ENCODE results near the gene AIFM1. TPM values are rescaled to one million over a fixed set of nuclear protein-coding genes. Genes with fewer than 3 reads are reported as not detected.

The AIFM1 gene
- total RNA-seq, 2 donors from 2014 or later = 53.7 to 58.7 TPM

GRCh38 chrX:130196466-130196865, 30.8 kb upstream of the AIFM1 start:
- H3K36me3 ChIP-seq (ENCODE audit: control insufficient read depth, insufficient read depth, low read length) = peaks cover 3% of the 10 kb centered on the region
- no peak overlapping the region for H3K9ac ChIP-seq (ENCODE audit: extremely low read depth, low read length, poor library complexity, severe bottlenecking)
- no peaks in the 10 kb centered on the region for H3K9me3 ChIP-seq (ENCODE audit: control insufficient read depth, low read length)
- no peak overlapping the region for H3K27ac ChIP-seq (ENCODE audit: low read depth, low read length)
- WGBS, 2 experiments (ENCODE audit: insufficient coverage in 1 of 2, insufficient read length in 1 of 2) = 80 to 97% methylated on average over 1 to 4 of the region's 7 CpGs
- H3K4me1 Mint-ChIP-seq = peaks cover 8% of the 10 kb centered on the region
- no peak overlapping the region for H3K27ac Mint-ChIP-seq
- peaks cover 7% of the 10 kb centered on the region for H3K4me1 ChIP-seq (ENCODE audit: control insufficient read depth, insufficient read depth, low read length)
- no peak overlapping the region for H3K4me3 Mint-ChIP-seq
- DNase-seq = no peak
- no peak overlapping the region for H3K4me3 ChIP-seq (ENCODE audit: low read length)
- peaks cover 22% of the 10 kb centered on the region for H3K9me3 Mint-ChIP-seq
- no peaks in the 10 kb centered on the region for H3K27me3 ChIP-seq (ENCODE audit: control insufficient read depth, insufficient read depth, low read length, poor library complexity, severe bottlenecking)
- TF ChIP-seq CTCF (conservative IDR thresholded peaks at IDR 0.05) = no peak
- H3K36me3 Mint-ChIP-seq (ENCODE audit: low read depth) = peaks cover 7% of the 10 kb centered on the region
- H3K27me3 Mint-ChIP-seq (ENCODE audit: insufficient read depth) = no peaks in the 10 kb centered on the region

- 89% methylated on average over 4 of the region's 4 CpGs; no CpG with 5 or more reads in 1 of the 2 experiments for WGBS, 2 experiments (ENCODE audit: insufficient coverage in 1 of 2, insufficient read length in 1 of 2)
- H3K9ac ChIP-seq (ENCODE audit: extremely low read depth, low read length, poor library complexity, severe bottlenecking) = no peak overlapping the region
- no peak overlapping the region for H3K27ac Mint-ChIP-seq
Measured at GRCh38 chrX:130190801-130191200, 25.2 kb upstream of the AIFM1 start.

GRCh38 chrX:130186651-130187050, 21.0 kb upstream of the AIFM1 start:
- 89% methylated on average over 4 of the region's 4 CpGs; no CpG with 5 or more reads in 1 of the 2 experiments for WGBS, 2 experiments (ENCODE audit: insufficient coverage in 1 of 2, insufficient read length in 1 of 2)
- no peak overlapping the region for H3K4me3 ChIP-seq (ENCODE audit: low read length)

More at GRCh38 chrX:130190801-130191200, 25.2 kb upstream of the AIFM1 start:
- Histone ChIP-seq H3K27ac (ENCODE audit: low read depth, low read length) (no peak overlapping the region), H3K9me3 (ENCODE audit: control insufficient read depth, low read length) (no peaks in the 10 kb centered on the region), H3K27me3 (ENCODE audit: control insufficient read depth, insufficient read depth, low read length, poor library complexity, severe bottlenecking) (no peaks in the 10 kb centered on the region), H3K36me3 (ENCODE audit: control insufficient read depth, insufficient read depth, low read length) (no peaks in the 10 kb centered on the region), H3K4me3 (ENCODE audit: low read length) (no peak overlapping the region), H3K4me1 (ENCODE audit: control insufficient read depth, insufficient read depth, low read length) (peaks cover 7% of the 10 kb centered on the region)
- no peaks in the 10 kb centered on the region for H3K36me3 Mint-ChIP-seq (ENCODE audit: low read depth)
- no peak for TF ChIP-seq CTCF (conservative IDR thresholded peaks at IDR 0.05)
- H3K4me1 Mint-ChIP-seq = peaks cover 8% of the 10 kb centered on the region
- no peaks in the 10 kb centered on the region for H3K27me3 Mint-ChIP-seq (ENCODE audit: insufficient read depth)
- no peak overlapping the region for H3K4me3 Mint-ChIP-seq
- no peak for DNase-seq
- peaks cover 34% of the 10 kb centered on the region for H3K9me3 Mint-ChIP-seq

More at GRCh38 chrX:130186651-130187050, 21.0 kb upstream of the AIFM1 start:
- Histone ChIP-seq H3K27me3 (ENCODE audit: control insufficient read depth, insufficient read depth, low read length, poor library complexity, severe bottlenecking) (no peaks in the 10 kb centered on the region), H3K4me1 (ENCODE audit: control insufficient read depth, insufficient read depth, low read length) (no peaks in the 10 kb centered on the region), H3K27ac (ENCODE audit: low read depth, low read length) (no peak overlapping the region), H3K9ac (ENCODE audit: extremely low read depth, low read length, poor library complexity, severe bottlenecking) (no peak overlapping the region), H3K36me3 (ENCODE audit: control insufficient read depth, insufficient read depth, low read length) (no peaks in the 10 kb centered on the region), H3K9me3 (ENCODE audit: control insufficient read depth, low read length) (no peaks in the 10 kb centered on the region)
- no peaks in the 10 kb centered on the region for H3K36me3 Mint-ChIP-seq (ENCODE audit: low read depth)
- peaks cover 40% of the 10 kb centered on the region for H3K9me3 Mint-ChIP-seq
- no peaks in the 10 kb centered on the region for H3K4me1 Mint-ChIP-seq
- TF ChIP-seq CTCF (conservative IDR thresholded peaks at IDR 0.05) = no peak
- H3K4me3 Mint-ChIP-seq = no peak overlapping the region
- H3K27me3 Mint-ChIP-seq (ENCODE audit: insufficient read depth) = peaks cover 2% of the 10 kb centered on the region
- H3K27ac Mint-ChIP-seq = no peak overlapping the region
- DNase-seq = no peak
